Bronchial epithelial cell (primary cell): ENCODE data around the gene RPA4. TPM values are rescaled to one million over a fixed set of nuclear protein-coding genes. Genes with fewer than 3 reads are reported as not detected.

Experiments used
- DNase-seq: peaks from one replicate; pipeline ENCODE4 v3.0.0-alpha.2; 2010; ENCODE audit warnings: low read depth
- FAIRE-seq: peaks from 2 replicates; lab custom pipeline; 2011; peaks lifted over from hg19 to GRCh38; lab: Jason Lieb, UNC
- H3K27me3 ChIP-seq: 2 replicates; pipeline ENCODE4 v1.5.1; 2011; ENCODE audit warnings: low read length; ENCODE audit not compliant: control insufficient read depth, insufficient read depth
- H3K36me3 ChIP-seq: 2 replicates; pipeline ENCODE4 v1.5.1; 2011; ENCODE audit warnings: low read length; ENCODE audit not compliant: control insufficient read depth, insufficient read depth
- H3K4me3 ChIP-seq: 2 replicates; pipeline ENCODE4 v1.5.1; 2011; ENCODE audit warnings: mild to moderate bottlenecking, low read depth, low read length, control low read depth
- CTCF ChIP-seq: IDR thresholded peaks from 2 replicates; pipeline ENCODE4 v1.5.1; 2011; ENCODE audit warnings: mild to moderate bottlenecking, moderate library complexity, low read length, control low read depth, inconsistent platforms; ENCODE audit not compliant: insufficient read depth, severe bottlenecking
- total RNA-seq: library from RNA; depleted of rRNA; stranded (reverse); fragments of >200 nt; gene quantifications from 2 replicates; pipeline ENCODE4 v1.2.1, GENCODE V29; 2014

Gene RPA4
- total RNA-seq, 1 donor from 2014 or later = 0.79 TPM

- FAIRE-seq (no peak), DNase-seq (no peak)
- Histone ChIP-seq H3K27me3 (no peaks in the 10 kb centered on the region), H3K36me3 (no peaks in the 10 kb centered on the region), H3K4me3 (no peak overlapping the region)
- TF ChIP-seq CTCF = no peak
Observed at GRCh38 chrX:96924581-96924980, 40.9 kb downstream of the RPA4 start.

DNA sequence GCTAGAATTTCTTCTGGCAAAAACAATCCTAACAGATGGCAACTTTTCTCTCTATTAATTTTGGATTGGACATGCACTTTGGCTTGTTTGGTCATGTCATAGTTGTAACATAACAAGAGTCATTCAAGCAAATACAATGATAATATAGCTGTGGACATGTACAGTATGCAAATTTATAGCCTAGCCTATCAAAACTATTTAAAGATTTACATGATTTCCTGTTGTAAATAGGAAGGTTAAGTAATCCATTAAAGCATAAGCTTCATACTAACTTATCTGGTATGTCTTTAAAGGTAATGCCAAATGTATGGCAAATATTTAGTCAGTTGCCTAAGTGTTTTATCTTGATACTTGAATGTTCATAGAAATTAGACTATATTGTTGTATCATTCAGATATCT lies 45.3 kb downstream of the RPA4 start:
- no peak overlapping the region for H3K4me3 ChIP-seq

More for the DNA sequence above, 45.3 kb downstream of the RPA4 start:
- DNase-seq = peak; percentile 85
- H3K36me3 ChIP-seq = no peaks in the 10 kb centered on the region
- TF ChIP-seq CTCF = no peak
- H3K27me3 ChIP-seq = no peaks in the 10 kb centered on the region
- no peak for FAIRE-seq

Other genes with a start within 250 kb of the RPA4 start
- 7.9 and 9.5 TPM in 2 replicates for gene DIAPH2, start 199.1 kb upstream of the RPA4 start, total RNA-seq